ENCODE results near the gene COMT.
A peak's percentile ranks its signal among the peaks of the same experiment; 100 is the strongest.

COMT gene

GRCh38 chr22:19981171-19981960 is 39.8 kb downstream of the COMT start:
- no peak for DNase-seq (ENCODE audit: low read depth in 1 of 2, low spot score in 1 of 2)

DNA sequence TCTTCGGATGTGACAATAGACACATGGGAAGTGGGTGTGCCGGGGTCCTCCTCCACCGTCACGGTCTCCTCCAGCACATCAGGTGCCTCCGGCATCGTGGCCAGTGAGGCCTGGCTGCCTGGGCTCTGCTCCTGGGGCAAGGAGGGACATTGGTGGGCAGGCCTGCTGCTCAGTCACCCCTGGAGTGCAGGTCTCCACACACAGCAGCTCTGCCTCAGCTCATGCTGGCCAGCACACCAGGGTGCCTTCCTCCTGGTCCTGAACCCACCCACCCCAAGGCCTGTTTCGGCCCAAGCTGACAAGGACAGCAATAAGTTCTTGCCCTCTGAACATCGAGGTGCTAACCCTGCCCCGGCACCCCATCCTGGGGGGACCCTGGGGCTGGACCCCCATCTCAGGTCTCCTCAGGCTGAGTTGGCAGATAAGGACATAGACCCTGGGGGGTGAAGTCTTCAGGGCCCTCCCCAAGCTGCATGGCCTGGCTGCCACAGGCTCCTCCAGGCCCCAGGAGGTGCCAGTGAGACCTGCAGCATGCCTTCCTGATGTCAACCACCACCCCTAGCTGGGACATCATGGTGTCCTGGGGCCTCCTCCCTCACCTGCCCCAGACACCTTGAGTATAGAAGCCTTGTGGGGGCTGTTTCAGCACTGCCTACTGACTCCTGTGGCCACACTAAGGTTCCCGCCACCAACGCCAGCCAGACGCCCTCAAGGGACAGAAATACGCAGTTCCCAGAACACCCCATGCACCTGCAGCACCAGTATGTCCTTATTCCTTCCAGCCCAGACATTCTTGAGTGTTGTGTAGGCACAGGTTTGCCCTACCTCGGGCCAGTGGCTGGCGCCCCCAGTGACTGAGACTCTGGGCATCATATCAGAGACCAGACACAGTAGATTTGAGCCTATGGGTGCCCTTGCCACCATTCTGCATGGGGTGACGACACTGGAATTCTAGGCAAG is 40.7 kb downstream of the COMT start:
- no peak for DNase-seq (ENCODE audit: low read depth in 1 of 2, low spot score in 1 of 2)

- no peak for DNase-seq (ENCODE audit: low read depth in 1 of 2, low spot score in 1 of 2)
These were observed 41.5 kb downstream of the COMT start for GRCh38 chr22:19982991-19983578.

- no peak for DNase-seq (ENCODE audit: low read depth in 1 of 2, low spot score in 1 of 2)
These were observed 42.2 kb downstream of the COMT start for GRCh38 chr22:19983741-19984140.

GRCh38 chr22:19984201-19984753 is 42.7 kb downstream of the COMT start:
- DNase-seq (ENCODE audit: low read depth in 1 of 2, low spot score in 1 of 2): no peak

DNA sequence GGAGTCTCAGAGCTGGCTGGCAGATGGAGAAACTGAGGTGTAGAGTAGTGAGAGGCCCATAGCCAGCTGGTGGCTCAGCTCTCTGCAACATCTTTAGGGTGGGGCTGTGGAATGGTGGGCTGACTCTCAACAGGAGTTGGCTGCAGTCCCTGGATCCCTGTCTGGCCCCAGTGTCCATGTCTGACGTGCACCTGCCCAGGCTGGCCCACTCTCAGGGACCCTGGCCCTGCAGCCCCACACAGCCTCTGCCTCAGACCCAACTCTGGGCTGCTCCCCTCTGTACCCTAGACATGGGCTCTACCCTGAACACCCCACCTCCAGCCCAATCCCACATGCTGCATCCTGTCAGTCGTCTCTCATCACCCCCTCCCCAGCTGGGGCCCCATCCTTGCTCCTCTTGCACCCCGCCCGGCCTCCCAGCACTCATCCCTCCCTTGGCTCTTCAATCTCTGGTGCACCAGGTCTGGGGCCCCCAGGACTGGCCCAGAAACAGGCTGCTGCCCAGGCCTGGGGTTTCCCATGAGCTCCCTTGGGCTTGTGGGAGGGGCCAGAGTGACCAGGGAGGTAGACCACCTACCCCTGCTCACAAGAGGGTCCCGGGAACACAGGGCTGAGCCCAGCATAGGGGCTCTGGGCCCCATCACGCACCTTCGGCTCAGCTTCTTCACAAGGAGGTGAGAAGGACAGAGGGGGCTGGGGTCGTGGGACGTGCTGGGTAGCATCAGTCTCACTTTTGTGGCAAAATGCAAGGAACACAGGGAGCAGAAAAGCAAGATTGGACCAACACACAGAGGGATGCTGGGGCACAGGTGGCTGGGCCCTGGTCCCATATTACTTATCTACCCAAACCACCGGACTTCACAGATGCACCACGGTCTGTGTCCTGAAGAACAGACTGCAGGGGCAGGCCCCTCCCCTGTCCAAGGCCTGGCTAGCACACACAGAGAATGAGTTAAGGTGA is 43.6 kb downstream of the COMT start:
- no peak for DNase-seq (ENCODE audit: low read depth in 1 of 2, low spot score in 1 of 2)

DNA sequence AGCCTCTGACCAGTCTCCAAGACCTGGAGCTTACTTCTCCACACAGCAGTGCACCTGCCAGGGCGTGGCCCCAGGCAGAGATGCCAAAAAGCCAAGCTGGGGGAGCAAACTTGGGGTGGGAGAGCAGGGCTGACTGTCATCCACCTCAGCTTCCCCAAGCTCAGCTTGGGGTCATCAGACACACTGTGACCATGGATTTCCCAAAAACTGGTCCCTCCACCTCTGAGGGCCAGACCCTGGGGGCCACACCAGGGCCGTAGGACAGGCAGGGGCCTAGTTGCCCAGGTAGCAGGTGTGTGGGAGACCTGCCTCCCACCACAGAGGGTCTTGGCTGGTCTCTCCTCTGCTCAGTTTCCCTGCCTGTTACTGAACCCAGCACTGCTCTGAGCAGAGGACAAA is 44.4 kb downstream of the COMT start:
- DNase-seq (ENCODE audit: low read depth in 1 of 2, low spot score in 1 of 2): no peak

DNA sequence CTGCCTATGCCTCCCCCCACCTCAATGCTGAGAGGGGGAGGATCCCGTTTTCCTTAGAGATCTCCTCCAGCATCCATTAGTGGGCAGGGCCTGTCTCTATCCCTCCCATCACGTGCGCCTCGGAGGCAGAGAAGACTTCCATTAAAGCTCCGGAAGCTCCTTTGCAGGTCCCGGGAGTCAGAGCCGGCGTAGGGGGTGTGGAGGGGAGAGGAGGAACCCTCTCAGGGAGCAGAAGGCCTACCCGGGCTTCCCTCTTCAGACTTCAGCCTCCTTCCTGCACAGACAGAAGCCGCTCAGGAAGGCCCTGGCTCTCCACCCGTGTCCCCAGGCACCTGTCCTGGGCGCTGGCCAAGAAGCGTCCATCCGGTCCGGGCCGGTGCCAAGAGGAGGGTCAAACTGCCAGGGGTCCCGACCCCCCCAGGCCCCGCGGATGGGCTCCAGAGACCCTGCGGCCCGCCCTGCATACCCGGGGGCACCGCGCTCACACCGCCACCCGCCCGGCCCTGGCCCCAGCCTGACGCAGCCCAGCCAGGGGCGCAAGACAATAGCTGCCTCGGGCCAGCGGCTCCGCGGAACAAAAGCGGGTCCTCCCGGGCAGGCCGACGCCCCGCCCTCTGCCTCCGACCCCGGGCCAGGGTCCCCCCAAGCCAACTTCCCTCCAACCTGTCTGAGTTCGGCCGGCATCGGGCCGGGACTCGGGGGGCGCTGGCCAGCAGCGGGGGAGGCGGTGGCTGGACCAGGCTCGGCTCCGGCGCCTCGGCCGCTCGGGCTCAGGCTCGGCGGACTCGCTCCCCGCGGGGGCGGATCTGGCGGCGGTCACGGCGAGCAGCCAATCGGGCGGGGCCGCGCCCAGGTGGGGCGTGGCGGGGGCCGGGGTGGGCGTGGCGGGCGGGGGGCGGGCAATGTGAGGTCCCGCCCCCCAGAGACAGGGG is 45.1 kb downstream of the COMT start:
- peak; percentile 28 to 49 for DNase-seq (ENCODE audit: low read depth in 1 of 2, low spot score in 1 of 2)

DNA sequence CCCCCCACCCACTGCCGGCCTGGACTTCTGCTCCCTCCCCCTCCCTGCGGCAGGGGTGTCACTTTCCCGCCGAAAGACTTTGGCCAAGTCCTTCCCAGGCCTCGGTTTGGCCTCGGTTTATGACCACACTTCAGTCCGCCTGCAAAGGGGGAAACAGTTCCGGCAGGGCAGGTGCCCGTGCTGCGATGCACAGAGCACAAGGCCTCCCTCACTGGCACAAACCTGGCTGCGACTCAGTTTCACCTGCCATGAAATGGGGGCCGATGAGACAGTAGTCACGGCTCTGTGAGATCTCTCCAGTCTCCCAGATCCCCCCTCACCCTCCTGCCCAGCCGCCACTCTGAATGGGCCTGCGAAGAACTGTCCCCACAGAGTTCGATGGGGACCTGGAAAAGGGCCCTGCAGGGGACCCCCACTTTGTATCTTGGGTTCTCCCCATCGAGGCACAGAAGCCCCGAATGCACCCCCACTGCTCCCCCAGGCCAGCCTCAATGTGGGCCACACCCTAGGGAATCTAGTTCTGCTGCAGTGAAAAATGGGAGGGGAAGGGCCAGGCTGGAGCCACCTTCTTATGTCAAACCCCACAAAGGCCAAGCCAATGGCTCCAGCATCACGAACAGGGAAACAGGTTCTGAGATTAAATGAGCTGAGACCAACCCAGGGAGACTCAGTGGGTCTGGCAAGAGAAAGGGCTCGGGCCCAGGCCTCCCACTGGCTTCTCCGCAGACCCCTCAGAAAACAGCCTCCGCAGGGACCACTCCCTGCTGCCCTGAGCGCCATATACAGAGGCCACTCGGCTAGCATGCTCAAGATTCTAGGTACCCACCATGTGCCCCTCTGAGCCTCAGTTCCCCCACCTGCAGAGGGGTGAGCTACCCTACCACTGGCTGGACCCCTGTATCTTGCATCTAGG is 46.1 kb downstream of the COMT start:
- DNase-seq (ENCODE audit: low read depth in 1 of 2, low spot score in 1 of 2): no peak

DNA sequence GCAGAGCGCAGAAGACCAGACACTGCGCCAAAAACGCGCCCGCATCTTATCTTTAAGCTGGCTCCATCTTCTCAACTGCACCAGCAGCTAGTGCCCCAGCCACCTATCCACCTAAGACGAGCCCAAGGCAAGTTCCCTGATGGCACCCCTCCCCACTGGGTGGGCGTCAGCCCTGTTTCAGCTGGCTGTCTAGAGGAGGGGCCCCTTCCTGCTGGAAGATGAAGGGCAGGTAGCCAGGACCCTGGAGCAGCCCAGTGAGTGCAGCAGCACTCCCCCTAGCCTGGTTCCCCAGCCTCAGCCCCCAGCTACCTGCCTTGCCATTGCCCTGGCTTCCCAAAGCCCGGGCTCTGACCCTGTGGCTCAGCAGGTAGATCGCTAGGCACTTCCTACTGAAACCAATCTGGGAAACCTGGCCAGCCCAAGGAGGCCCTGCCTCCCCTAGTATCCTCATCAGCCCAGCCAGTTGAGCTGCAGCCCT is 46.8 kb downstream of the COMT start:
- DNase-seq (ENCODE audit: low read depth in 1 of 2, low spot score in 1 of 2): no peak

- no peak for DNase-seq (ENCODE audit: low read depth in 1 of 2, low spot score in 1 of 2)
These were observed 47.6 kb downstream of the COMT start for GRCh38 chr22:19988965-19989724.

DNA sequence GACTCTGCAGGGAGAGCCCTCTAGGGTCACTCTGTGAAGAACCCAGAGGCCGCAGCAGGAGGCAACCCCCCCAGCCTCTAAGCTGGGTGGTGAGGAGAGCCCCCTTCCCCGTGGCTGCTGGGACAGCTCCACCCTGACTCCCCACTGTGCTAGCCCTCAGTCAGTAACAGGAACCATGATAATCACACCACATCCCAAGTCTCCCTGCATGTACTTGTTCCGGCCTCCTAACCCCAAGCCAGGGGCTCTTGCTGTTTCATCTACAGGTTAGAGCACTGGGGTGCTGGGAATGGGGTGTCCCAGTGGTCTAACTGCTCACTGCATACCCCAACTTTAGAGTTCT is 48.1 kb downstream of the COMT start:
- DNase-seq (ENCODE audit: low read depth in 1 of 2, low spot score in 1 of 2): no peak

- no peak for DNase-seq (ENCODE audit: low read depth in 1 of 2, low spot score in 1 of 2)
These were observed 48.6 kb downstream of the COMT start for GRCh38 chr22:19990188-19990587.

- no peak for DNase-seq (ENCODE audit: low read depth in 1 of 2, low spot score in 1 of 2)
These were observed 49.2 kb downstream of the COMT start for GRCh38 chr22:19990609-19991394.

DNA sequence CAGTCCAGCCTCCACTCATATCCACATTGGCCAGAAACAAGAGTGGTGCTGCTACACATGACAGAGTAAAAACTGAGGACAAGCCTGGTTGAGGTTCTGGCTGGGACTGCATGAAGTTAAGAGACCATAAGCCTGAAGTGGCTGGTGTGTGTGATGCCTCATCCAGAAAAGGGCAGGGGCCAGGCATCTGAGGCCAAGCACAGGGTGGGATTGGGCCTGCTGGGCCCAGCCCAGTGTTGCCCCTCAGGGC is 49.7 kb downstream of the COMT start:
- no peak for DNase-seq (ENCODE audit: low read depth in 1 of 2, low spot score in 1 of 2)

DNA sequence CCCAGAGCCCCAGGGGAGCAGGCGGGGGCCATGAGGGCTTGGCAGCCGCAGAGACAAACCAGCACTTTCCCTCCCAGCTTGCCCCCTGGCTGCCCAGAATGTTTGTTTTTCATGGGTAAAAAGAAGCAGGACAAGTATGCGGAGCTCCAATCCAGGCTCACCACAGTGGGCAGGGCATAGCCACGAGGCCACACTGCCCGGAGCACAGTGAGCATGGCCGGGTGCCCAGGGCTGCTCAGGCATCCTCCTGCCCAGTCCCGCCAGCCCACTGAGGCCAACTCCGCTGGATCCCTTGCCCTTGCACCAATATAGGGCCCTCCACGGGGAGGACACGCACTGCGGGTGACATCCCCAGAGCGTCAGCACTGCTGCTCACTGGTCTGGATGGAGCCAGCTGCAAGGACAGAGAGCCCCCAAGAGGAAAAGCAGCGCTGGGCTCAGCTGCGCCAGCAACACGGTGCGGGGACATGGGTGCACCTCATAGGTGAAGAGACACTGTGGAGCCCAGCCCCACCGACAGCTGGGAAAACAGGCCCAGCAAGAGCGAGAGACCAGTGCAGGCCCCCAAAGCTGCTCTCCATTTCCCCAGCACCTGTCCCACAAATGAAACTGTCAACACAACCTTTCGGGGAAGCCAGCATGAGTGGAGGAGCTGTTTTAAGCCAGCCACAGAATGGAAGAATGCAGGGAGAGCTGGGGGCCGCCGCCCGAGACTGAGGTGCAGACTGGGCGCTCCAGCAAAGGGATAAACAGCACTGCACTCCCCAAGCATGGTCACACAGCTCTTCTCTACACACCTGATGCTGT is 50.3 kb downstream of the COMT start:
- no peak for DNase-seq (ENCODE audit: low read depth in 1 of 2, low spot score in 1 of 2)

All from activated T-helper 1 cell treated with anti-CD3 and anti-CD28 coated beads, Interleukin-2, amount 50 U/mL, for 16 hours (primary cell).